PFSK-1 (cell line): ENCODE data around the gene C1QTNF5.

ENCODE experiments used
- FOXP2 ChIP-seq: optimal IDR thresholded peaks from 2 replicates; pipeline ENCODE3; 2011; ENCODE audit warnings: borderline replicate concordance, control low read depth, inconsistent platforms; ENCODE audit not compliant: insufficient read depth; ENCODE audit errors: extremely low read length, extremely low read depth
- POLR2AphosphoS5 ChIP-seq: IDR thresholded peaks from 2 replicates; pipeline ENCODE4 v1.6.1; 2012; ENCODE audit warnings: low read depth, mild to moderate bottlenecking, control low read depth, low read length, moderate library complexity
- REST ChIP-seq, 2 experiments: IDR thresholded peaks; 2 replicates each; pipeline versions ENCODE4 v1.6.1 to v1.8.0; 2011 to 2012; ENCODE audit warnings: low read depth in 2 of 2, low read length in 2 of 2, control low read depth in 1 of 2, inconsistent platforms in 1 of 2, mild to moderate bottlenecking in 1 of 2, moderate library complexity in 1 of 2; ENCODE audit not compliant: insufficient read depth in 1 of 2
- SIN3A ChIP-seq: IDR thresholded peaks from 2 replicates; pipeline ENCODE4 v1.6.1; 2012; ENCODE audit warnings: mild to moderate bottlenecking, low read length, moderate library complexity, borderline replicate concordance; ENCODE audit not compliant: insufficient read depth
- TAF1 ChIP-seq: IDR thresholded peaks from 2 replicates; pipeline ENCODE4 v1.6.1; 2012; ENCODE audit warnings: low read length, control low read depth, borderline replicate concordance; ENCODE audit not compliant: insufficient read depth

C1QTNF5 gene

GRCh38 chr11:119347940-119348605 lies 7.4 kb upstream of the C1QTNF5 start:
- TF ChIP-seq FOXP2 = no peak
- TF ChIP-seq REST (IDR thresholded peaks at IDR 0.05; ENCODE audit: insufficient read depth in 1 of 2, low read depth in 2 of 2, low read length in 2 of 2) = no peak
- no peak for TF ChIP-seq TAF1
- no peak for TF ChIP-seq SIN3A
- TF ChIP-seq POLR2AphosphoS5 = no peak

GRCh38 chr11:119347242-119347641 lies 6.6 kb upstream of the C1QTNF5 start:
- no peak for TF ChIP-seq SIN3A
- TF ChIP-seq TAF1 = no peak
- TF ChIP-seq FOXP2 = no peak
- no peak for TF ChIP-seq POLR2AphosphoS5
- no peak for TF ChIP-seq REST (IDR thresholded peaks at IDR 0.05; ENCODE audit: insufficient read depth in 1 of 2, low read depth in 2 of 2, low read length in 2 of 2)

- TF ChIP-seq FOXP2 (no peak), POLR2AphosphoS5 (no peak), REST (IDR thresholded peaks at IDR 0.05; ENCODE audit: insufficient read depth in 1 of 2, low read depth in 2 of 2, low read length in 2 of 2) (no peak), TAF1 (no peak), SIN3A (no peak)
Measured at GRCh38 chr11:119346605-119347004, 5.9 kb upstream of the C1QTNF5 start, which contains the start of gene MFRP. Gene MFRP, minus strand, starts transcription at chr11:119346705. Its CDS starts 192 bp downstream, at chr11:119346513.

- no peak for TF ChIP-seq SIN3A
- no peak for TF ChIP-seq FOXP2
- TF ChIP-seq POLR2AphosphoS5 = no peak
- no peak for TF ChIP-seq TAF1
- no peak for TF ChIP-seq REST (IDR thresholded peaks at IDR 0.05; ENCODE audit: insufficient read depth in 1 of 2, low read depth in 2 of 2, low read length in 2 of 2)
Measured at GRCh38 chr11:119345685-119346084, 5.0 kb upstream of the C1QTNF5 start.
